Smooth muscle cell (in vitro differentiated cells): ENCODE measurements around the gene TRIM28. TPM values are rescaled to one million over a fixed set of nuclear protein-coding genes. Genes with fewer than 3 reads are reported as not detected.
A peak's percentile ranks its signal among the peaks of the same experiment; 100 is the strongest.
"Not testable (repeated sequence)": the region's sequence is repeated elsewhere in the genome, so short reads cannot be mapped to it uniquely, and the experiment has no call there.

Experiments used
- DNase-seq: peaks from one replicate; lab custom pipeline; 2025; ENCODE audit not compliant: unreplicated experiment; lab: John Stamatoyannopoulos, UW
- H2AFZ ChIP-seq: fragments of 200-600 bp; sonication (generic); 2 replicates; pipeline ENCODE4 v1.6.0; 2016; ENCODE audit warnings: antibody characterized with exemption, low read depth, mild to moderate bottlenecking
- H3F3A ChIP-seq: fragments of 200-600 bp; sonication (generic); 2 replicates; pipeline ENCODE4 v1.6.0; 2017; ENCODE audit warnings: antibody characterized with exemption, low read depth
- H3K27ac ChIP-seq: fragments of 200-600 bp; sonication (generic); 2 replicates; pipeline ENCODE4 v1.5.1; 2016; ENCODE audit warnings: low read depth, mild to moderate bottlenecking
- H3K27me3 ChIP-seq: fragments of 200-600 bp; sonication (generic); 2 replicates; pipeline ENCODE4 v1.6.1; 2016; ENCODE audit warnings: low read depth, mild to moderate bottlenecking
- H3K36me3 ChIP-seq: fragments of 200-600 bp; sonication (generic); 2 replicates; pipeline ENCODE4 v1.5.1; 2016; ENCODE audit warnings: low read depth
- H3K4me1 ChIP-seq: fragments of 200-600 bp; sonication (generic); 2 replicates; pipeline ENCODE4 v1.5.1; 2016; ENCODE audit warnings: low read depth
- H3K4me2 ChIP-seq: fragments of 200-600 bp; sonication (generic); 2 replicates; pipeline ENCODE4 v1.6.0; 2016; ENCODE audit warnings: mild to moderate bottlenecking
- H3K4me3 ChIP-seq: fragments of 200-600 bp; sonication (generic); 2 replicates; pipeline ENCODE4 v1.5.1; 2016; ENCODE audit warnings: mild to moderate bottlenecking
- H3K79me2 ChIP-seq: fragments of 200-600 bp; sonication (generic); 2 replicates; pipeline ENCODE4 v1.6.0; 2016; ENCODE audit warnings: low read depth, mild to moderate bottlenecking
- H3K9ac ChIP-seq: fragments of 200-600 bp; sonication (generic); 2 replicates; pipeline ENCODE4 v1.6.0; 2016; ENCODE audit warnings: low read depth
- H3K9me3 ChIP-seq: fragments of 200-600 bp; sonication (generic); replicated peaks from 2 replicates; pipeline ENCODE4 v1.5.1; 2016; ENCODE audit warnings: low read depth
- H4K20me1 ChIP-seq: fragments of 200-600 bp; sonication (generic); 2 replicates; pipeline ENCODE4 v1.6.0; 2016; ENCODE audit warnings: low read depth
- CTCF ChIP-seq: fragments of 200-600 bp; sonication (generic); IDR thresholded peaks from 2 replicates; pipeline ENCODE4 v1.5.1; 2017; ENCODE audit warnings: borderline replicate concordance, mild to moderate bottlenecking, antibody characterized with exemption; ENCODE audit not compliant: insufficient read depth, poor library complexity, severe bottlenecking
- WGBS: methylation state at CpG from one replicate; pipeline ENCODE4 v1.1.7; 2016; ENCODE audit warnings: low lambda C conversion rate; 5-methylcytosine and 5-hydroxymethylcytosine counted together
- polyA plus RNA-seq: library from polyadenylated mRNA; unstranded; fragments of >200 nt; fragmentation: Nextera tagmentation; extraction: Ambion mirVana; gene quantifications from 2 replicates; pipeline ENCODE4 v1.2.1, GENCODE V29; 2016
- total RNA-seq: library from RNA; depleted of rRNA; stranded (reverse); fragments of >200 nt; gene quantifications from 2 replicates; pipeline ENCODE4 v1.2.3, GENCODE V29; 2014

The TRIM28 gene
- total and polyA plus RNA-seq, 2 experiments from 2014 or later: 148 to 178 TPM

DNA sequence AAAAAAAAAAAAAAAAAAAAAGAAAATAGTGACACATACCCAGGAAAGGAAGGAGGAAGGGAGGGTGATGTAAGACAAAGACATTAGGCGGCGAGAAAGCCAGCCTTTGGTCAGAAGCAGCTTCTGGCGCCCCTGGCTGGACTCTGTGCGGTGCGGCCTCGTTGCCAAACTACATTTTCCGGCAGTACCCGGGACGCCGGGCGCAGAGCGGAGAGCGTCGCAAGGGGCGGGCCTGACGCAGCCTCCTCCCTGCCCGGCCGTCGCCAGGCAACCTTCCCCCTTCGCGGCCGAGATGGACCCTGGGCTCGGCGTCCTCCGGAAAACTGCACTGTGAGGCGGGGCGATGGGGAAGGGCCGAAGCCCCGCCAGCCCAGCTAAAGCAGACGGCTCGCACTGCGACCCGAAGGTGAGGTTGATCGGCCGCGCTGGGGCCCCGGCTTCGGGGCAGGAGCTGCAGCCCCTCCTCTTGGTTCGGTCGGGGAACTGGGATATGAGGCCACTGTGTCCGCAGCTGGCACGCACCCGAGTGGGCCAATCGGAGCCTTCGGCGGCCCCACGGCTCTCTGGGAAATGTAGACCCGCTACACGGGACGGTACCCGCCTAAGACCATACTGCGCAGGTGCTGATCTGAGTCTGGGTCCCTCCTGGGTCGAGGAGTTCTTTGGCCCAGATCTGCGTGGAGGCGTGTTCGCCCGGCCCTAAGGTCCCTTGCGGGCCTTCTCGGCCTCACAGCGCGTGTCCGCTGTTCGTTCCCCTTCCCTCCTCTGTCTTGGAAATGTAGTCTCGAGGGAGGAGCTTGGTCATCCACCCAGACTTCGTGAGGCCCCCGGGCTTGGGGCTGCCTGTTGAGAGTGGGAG is 31.5 kb downstream of the TRIM28 start:
- no peak for TF ChIP-seq CTCF
- under 1% methylated on average over 66 of the region's 66 CpGs for WGBS
- peaks cover 23% of the 10 kb centered on the region for H3K79me2 ChIP-seq

GRCh38 chr19:58577581-58577980 is 33.7 kb downstream of the TRIM28 start:
- H3K9me3 ChIP-seq, H4K20me1 ChIP-seq, H3K9ac ChIP-seq, H3K4me3 ChIP-seq, H3F3A ChIP-seq, H3K4me1 ChIP-seq, DNase-seq, H3K27me3 ChIP-seq, H3K27ac ChIP-seq, H3K36me3 ChIP-seq, H3K4me2 ChIP-seq, H2AFZ ChIP-seq: not testable (repeated sequence)
- 100% methylated on average over 2 of the region's 2 CpGs for WGBS
- peaks cover 20% of the 10 kb centered on the region for H3K79me2 ChIP-seq

More for the DNA sequence above, 31.5 kb downstream of the TRIM28 start:
- peaks cover 14% of the 10 kb centered on the region for H3K4me1 ChIP-seq
- H3K36me3 ChIP-seq: no peaks in the 10 kb centered on the region
- H3K27me3 ChIP-seq: no peaks in the 10 kb centered on the region
- peak overlapping the region; percentile 37 for H2AFZ ChIP-seq
- H3F3A ChIP-seq: peaks cover 10% of the 10 kb centered on the region
- H4K20me1 ChIP-seq: no peaks in the 10 kb centered on the region
- H3K9ac ChIP-seq: peak overlapping the region; percentile 96
- no peak for DNase-seq
- H3K4me3 ChIP-seq: peak overlapping the region; percentile 73
- H3K9me3 ChIP-seq: no peaks in the 10 kb centered on the region
- H3K27ac ChIP-seq: peak overlapping the region; percentile 99
- peak overlapping the region; percentile 93 for H3K4me2 ChIP-seq

- TF ChIP-seq CTCF: no peak
- H3K4me1 ChIP-seq: peaks cover 10% of the 10 kb centered on the region
- no peaks in the 10 kb centered on the region for H3K27me3 ChIP-seq
- no peak overlapping the region for H3K4me2 ChIP-seq
- no peak overlapping the region for H3K9ac ChIP-seq
- H3F3A ChIP-seq: peaks cover 10% of the 10 kb centered on the region
- H3K36me3 ChIP-seq: no peaks in the 10 kb centered on the region
- no peaks in the 10 kb centered on the region for H4K20me1 ChIP-seq
- peaks cover 20% of the 10 kb centered on the region for H3K79me2 ChIP-seq
- no peak overlapping the region for H3K4me3 ChIP-seq
- H3K9me3 ChIP-seq: no peaks in the 10 kb centered on the region
- H3K27ac ChIP-seq: no peak overlapping the region
- 93% methylated on average over 11 of the region's 11 CpGs for WGBS
- no peak overlapping the region for H2AFZ ChIP-seq
- DNase-seq: no peak
Observed at GRCh38 chr19:58578012-58578925, 34.4 kb downstream of the TRIM28 start.

- Histone ChIP-seq H3K9me3 (no peaks in the 10 kb centered on the region), H3K4me2 (no peak overlapping the region), H3K36me3 (no peaks in the 10 kb centered on the region), H3F3A (peaks cover 2% of the 10 kb centered on the region), H3K9ac (no peak overlapping the region), H4K20me1 (no peaks in the 10 kb centered on the region), H2AFZ (no peak overlapping the region), H3K79me2 (peaks cover 20% of the 10 kb centered on the region), H3K27ac (no peak overlapping the region), H3K4me3 (no peak overlapping the region), H3K27me3 (no peaks in the 10 kb centered on the region), H3K4me1 (peaks cover 1% of the 10 kb centered on the region)
- WGBS: 98% methylated on average over 8 of the region's 8 CpGs
- no peak for TF ChIP-seq CTCF
- DNase-seq: no peak
Observed at GRCh38 chr19:58579473-58580142, 35.7 kb downstream of the TRIM28 start.
